CD4-positive, alpha-beta T cell treated with Interleukin-2 at 100 ng/mL for 4 hours (primary cell): ENCODE data around the gene ABCA1.

Source experiments
- DNase-seq: peaks from one replicate; pipeline ENCODE4 v3.0.0-alpha.2; 2020; ENCODE audit warnings: low spot score

Gene ABCA1

DNA sequence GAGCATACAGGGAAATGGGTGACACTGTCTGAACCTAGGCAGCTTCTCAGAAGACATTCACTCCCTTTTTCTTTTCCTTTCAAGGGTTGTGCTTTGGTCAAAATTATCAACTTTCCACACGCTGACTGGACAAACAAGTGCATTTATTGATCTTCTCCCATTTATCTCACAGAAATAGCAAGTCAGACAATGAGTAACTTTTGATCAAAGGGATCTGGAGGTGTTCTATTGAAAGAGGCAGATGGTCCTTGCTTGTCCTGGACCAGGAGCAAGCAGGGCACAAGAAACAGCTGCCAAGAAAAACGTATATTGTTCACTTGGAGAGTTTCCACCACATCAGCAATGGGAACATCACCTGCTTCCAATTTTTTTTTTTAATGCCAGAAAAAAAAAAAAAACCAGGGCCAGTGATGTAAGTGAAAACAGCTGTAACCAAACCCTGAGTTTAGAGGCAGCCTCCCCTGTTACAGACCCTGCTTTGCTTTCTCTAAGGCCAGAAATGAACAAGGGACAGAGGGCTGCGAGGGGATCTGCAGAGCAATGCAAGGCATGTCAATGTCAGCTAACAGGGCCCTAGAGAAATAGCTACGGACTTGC lies 84.2 kb downstream of the ABCA1 start:
- DNase-seq: no peak

DNA sequence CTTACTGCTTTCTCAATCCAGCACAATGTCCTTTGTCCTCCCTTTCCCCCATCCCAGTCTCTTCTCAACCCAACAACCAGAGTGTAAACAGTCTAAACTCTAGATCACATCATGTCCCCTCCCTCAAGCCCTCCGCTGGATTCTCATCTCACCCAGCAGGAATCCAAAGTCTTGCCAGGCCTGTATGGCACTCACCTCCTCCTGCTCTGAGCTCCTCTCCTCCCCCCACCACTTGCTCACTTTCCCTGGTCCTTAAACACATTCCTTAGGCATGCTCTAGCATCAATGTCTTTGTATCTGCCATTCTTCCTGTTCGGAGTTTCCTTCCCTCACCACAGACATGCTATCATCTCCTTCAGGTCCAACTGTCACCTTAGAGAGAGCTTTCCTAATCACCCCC lies 85.3 kb downstream of the ABCA1 start:
- DNase-seq: no peak

DNA sequence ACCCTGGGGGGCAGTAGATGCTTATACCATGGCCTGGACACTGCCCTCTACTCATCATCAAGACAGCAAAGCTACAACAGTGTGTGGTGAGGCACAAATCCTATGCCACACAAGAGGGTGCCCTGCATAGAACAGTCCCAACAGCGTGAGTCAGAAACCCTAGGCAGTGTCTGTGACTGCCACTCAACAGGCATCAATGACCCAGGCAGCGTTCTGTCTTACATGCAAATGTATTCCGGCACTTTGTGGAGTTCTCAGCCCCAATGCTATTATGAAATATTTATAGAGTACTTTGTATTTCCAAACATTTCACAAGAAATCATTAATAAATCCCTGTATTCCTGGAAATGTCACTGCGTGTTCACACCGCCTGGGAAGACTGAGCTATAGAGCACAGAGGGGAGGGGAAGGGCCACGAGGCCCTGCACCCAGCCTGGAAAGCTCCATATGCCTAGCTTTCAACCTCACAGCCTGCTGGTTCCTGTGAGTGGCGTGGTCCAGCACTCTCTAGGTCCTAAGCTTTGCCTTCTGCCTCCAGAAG lies 86.3 kb downstream of the ABCA1 start:
- DNase-seq: no peak

DNA sequence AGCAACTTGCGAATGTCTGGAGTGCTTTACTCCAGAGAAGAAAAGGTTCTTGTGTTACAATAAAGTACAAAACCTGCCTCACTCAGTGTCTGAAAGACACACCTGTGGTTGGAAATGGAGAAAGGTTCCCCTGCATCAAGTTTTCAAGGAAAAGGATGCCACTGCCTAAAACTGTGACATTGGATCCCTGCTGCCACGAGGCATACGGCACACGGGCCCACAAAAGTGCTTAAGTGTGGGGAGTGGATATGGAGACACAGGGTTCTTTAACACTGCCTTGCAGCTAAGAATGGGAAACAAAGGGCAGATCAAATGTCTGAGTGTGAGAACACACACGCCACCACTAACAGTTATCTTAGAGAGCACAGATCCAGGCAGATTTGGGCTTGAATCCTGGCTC lies 89.0 kb downstream of the ABCA1 start:
- no peak for DNase-seq

DNA sequence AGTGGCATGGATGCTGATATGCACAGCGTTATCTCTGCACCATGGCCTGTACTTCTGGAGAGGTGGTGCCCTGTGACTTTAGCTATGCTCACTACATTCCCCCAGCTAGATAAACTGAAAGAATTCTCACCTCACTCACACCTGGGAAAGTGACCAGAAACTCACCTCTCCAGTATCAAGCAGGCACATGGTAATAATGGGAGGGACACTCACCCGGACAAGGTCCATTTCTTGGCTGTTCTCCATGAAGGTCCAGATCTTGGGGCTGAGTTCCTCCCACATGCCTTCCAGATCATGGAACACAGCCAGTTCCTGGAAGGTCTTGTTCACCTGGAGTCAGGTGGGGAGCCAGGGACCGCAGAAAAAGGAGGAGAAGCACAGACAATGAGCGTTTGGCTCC lies 91.2 kb downstream of the ABCA1 start:
- no peak for DNase-seq

DNA sequence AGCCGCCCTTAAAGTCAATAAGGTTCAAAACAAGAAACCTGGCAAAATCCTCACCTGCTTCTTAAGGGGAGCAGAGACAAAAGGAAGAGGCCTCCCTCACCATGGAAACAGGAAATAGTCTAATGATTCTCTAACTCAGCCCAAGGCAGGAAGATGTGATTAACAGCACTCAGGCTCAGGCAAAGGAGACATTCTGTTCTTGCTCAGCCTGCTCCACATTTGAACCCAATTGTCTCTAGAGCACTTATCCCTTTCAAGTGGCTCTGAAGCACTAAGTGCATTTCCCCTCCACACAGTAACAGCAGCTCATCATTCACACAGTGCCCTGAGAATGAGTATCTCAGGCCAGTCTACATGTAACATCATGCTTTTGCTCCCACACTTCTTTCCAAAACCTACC lies 91.7 kb downstream of the ABCA1 start:
- DNase-seq: no peak

DNA sequence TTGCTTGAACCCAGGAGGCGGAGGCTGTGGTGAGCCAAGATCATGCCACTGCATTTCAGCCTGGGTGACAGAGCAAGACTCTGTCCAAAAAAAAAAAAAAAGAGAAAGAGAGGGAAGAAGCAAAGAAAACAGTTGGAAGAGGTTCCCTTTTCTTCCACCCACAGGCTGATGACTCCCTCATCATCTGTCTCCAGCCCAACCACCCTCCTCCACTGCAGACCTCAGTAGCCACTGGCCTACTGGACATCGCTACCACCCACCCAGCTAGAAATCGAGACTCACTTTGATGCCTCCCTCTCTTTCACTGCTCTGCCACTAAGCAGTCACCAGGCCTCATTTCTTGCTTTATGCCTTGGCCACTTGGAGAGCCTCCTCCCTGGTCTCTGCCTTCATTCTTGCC lies 92.8 kb downstream of the ABCA1 start:
- no peak for DNase-seq

DNA sequence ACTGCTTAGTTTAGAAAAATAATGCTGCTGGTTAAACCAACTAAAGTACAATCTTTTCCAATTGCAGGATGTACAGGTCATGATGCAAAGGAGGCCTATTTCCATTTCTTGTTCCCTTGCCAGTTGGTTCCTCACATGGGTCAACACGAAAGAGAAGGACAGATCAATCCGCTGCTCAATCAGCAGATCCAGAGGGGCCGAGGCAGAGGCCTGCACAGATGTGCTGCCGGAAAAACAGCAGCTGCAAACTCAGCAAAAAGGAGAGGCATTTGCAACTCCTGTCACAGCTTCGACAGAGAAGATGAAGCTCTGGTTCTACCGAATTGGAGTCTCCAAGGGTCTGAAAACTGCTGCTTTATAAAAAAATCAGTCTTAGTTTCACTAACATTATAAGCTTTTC lies 94.3 kb downstream of the ABCA1 start:
- DNase-seq: no peak

DNA sequence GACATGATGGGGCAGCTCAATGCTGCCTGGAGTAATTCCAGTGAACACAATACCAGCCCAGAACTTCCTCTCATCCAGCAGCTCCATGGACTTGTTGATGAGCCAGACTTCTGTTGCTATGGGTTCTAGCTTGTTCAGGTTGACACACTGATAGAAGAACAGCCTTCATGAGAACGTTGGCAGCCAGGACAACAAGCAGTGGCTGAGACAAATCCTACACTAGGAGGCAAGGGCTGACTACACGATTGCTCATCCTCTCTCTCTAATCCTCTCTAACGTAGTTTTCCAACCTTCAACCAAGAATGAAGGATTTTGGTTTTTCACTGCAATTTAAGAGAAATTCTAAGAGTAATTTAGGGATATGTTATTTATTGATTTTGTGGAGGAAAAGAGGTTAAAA lies 96.3 kb downstream of the ABCA1 start:
- no peak for DNase-seq

DNA sequence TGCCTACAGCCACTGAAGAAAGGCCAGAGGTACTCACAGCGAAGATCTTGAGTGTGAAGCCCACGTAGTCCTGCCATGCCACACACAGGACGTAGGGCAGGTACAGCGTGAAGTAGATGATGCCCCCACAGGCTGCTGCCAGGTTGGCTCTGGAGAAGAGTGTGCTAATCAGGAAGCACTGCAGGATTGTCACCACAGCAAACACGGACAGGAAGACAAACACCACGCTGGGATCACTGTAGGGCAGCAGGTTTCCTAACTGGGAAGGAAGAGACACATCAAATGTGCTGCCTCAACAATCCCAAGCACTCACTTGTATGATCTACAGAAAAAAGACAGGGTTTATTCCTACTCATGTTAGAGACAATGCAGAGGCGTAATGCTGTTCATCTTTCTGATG lies 101.0 kb downstream of the ABCA1 start:
- DNase-seq: no peak

DNA sequence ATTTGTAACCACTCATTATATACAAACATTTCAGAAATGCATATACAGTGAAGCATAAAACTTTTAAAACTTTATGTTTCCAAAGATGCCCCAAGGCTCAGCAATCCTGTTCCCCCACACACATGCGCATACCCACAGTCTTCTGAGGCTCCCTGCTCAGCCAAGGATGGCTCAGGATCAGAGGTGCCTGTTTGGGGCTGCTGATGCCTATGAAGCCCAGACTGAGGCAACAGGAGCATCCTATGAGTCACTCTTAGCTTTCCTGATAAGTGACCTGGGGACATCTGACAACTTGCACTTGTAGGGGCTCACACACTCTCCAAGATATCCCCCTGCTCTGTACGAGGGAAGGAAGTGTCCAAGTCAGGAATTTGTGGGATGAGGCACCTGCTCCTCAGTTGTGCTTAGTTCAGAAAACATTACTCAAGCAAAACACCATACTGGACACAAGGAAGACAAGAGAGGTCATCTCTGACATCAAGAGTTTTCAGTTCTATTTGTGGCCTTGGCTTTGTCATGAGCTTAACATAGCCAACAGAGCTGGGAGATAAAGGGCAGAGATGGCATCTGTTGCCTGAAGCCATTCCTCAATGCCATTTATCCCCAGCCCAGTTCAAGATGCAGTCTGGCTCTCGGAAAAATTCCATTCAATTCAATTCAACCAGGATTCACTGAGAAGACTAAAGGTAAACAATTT lies 101.7 kb downstream of the ABCA1 start:
- DNase-seq: no peak

DNA sequence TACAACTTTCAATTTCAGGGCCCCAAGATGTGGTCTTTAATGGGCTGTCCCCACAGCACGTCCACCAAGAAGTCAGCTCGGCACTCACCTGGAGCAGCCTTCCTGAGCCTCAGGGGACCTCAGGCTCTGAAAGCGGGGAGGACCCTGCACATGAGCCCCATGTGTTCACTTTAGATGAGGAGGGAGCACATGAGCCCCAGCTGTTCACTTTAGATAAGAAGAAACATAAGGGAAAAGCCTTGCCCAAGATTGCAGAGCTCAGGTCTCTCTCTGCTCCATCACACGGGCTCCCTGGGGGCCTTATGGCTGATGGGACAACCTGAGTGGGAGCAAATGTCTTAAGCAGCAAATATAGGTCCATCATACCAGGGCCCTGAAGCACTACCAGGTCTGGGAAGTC lies 107.6 kb downstream of the ABCA1 start:
- no peak for DNase-seq

DNA sequence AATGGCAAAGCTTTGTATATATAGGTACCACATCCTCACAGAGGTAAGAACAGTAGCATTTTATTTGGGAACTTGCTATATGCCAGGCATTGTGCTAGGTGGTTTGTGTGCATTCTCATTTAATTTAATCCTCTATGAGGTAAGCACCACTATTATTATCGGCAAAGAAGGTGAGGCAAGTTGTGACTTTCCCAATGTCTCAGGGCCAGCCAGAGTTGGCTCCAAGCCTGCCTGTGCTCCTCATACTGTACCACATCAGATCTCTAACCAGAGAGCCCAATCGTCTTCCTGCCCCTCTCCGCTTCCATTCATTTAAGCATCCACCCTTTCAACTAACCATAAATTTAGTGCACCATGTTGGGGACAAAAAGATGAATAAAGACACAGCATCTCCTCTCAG lies 108.9 kb downstream of the ABCA1 start:
- DNase-seq: no peak

DNA sequence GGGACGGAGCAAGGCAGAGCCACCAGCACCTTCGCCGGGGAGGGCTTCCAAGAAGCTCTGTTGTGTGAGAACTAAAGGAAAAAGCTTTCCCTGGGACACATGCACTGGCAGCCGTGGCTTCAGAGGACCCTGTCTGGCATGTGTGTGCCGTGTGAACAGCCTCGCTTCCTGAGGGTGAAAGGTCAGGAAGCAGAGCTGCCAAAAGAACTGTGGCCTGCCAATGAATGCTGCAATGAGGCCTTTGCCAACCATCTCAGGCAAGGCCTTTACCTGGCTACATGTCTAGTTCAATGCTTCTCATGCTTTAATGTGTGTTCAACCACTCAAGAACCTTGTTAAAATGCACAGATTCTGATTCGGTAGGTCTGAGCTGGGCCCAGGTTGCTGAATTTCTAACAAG lies 110.5 kb downstream of the ABCA1 start:
- no peak for DNase-seq

DNA sequence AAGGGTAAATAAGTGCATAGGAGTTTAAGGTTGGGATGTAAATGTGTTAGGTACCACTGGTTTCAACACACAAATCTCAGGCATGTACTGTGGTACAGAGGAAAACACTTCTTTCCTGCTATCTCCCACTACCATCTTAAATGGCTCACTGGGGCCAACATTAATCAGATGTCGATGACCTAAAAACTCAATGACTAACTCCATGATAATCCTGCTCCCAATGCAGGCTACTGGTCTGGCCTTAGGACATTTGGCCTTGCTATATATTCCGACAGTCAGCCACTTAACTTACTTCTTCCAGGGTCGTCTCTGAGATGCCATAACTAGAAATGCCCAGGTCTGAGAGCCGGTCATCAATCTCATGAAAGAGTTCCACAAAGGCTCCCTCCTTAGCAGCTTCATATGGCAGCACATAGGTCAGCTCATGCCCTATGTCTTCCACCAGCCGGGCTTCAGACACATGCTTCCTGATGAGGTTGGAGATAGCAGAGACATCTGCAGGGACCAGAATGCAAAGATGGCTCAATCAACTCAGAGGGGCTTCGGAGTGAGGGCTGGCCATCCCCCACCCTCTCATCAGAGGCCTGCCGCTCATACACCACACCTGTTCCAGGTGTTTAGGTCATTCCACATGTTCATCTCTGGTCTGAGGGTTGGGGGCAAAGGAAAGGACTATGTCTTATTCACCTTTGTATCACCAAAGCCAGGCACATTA lies 111.9 kb downstream of the ABCA1 start:
- no peak for DNase-seq

DNA sequence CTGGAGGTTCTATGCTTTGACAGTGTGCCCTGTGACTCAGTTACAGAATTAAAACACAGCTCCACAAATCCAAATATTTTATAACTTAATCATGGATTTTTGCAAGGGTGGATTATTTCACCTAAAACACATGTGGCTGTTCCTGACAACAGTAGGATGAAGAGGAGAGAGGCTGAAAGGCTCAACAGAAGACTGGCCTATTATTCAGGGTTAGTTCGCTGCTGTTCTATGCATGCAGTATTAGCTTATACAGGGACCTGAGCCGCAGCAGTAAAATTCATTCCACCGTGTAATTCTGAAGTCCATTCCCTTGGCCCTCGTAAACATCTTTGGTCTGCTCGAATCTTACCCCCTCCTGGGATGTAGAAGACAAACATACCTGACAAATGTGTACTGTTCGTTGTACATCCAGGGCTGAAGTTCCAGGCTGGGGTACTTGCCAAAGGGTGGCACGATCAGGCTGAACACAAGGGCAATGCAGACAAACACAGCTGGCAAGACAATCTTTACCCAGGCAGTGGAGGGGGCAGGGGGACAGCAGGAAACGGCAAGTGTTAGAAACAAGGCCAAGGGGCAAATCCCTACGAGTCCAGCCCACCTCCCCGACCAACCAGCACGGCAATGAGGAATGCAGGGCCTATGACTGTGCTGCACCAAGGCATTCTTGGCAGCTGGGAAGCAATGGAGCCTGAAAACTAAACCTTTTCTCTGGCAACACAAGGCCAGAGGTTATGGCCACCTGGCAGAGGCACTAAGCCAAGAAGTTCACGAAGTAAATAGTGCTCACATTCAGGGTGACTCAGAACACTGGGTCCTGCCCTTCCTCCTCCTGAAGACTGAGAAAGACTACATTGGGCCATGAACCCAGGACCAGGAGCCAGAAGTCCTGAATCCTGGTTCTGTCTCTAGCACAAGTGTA lies 117.3 kb downstream of the ABCA1 start:
- no peak for DNase-seq

DNA sequence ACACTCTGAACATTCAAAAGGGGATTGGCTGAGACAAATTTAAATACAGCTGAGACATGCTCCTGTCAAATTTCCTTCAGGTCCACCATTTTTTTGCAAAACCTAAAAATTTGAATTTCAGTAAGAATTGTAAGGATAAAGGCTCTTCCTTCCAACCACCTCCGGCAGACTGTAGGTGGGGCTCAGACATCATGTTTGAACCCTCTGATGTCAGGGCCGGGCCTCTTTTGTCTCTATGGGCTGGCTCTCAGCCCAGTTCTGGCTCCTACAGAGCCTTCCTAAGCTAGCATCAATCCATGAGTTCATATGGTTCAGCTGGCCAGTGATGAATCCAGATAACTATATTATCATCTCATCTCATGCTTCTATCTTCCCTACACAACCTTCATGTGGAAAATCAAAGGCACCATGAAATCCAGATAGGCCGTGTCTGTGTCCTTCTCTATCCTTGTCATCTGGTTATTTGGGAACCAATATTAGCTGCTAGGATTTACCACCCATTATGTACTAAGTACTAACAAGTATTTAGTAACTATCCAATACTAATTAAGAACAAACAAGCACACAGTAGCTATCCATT lies 119.8 kb downstream of the ABCA1 start:
- no peak for DNase-seq

DNA sequence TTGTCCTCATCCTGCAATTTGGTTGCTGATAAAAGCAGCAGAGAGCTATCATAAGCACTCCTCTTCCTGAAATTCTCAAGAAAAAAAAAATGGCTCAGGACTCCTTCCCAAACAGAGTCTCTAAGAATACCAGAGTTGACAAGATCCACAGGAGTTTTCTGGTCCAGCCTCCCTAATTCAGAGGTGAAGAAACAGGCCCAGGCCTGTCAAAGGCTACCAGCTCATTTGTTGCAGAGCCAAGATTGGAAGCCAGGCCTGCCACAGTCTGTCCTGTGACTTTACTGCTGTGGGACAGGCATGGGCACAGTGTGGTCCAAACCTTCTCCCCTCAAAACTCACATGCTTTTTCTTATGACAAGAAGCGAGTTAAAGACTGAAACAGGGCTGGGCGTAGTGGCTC lies 122.5 kb downstream of the ABCA1 start:
- DNase-seq: no peak

DNA sequence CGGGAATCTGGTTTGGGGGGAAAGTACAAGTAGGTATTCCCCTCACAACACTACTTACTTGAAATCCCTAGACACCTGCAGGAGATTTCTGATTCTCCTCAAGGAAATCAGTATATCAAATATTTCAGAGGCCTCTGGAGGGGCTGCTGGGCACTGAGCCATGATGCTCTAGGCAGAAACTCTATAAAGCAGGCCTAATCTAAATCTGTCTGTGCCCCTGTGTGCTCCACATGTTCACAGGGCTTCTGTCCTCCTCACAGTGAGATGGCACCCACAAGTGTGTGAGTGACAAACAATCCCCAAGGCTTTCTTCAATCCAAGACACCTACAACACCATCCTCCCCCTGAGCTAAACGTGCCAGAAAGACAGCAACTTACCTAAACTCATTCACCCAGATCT lies 125.0 kb downstream of the ABCA1 start:
- no peak for DNase-seq

DNA sequence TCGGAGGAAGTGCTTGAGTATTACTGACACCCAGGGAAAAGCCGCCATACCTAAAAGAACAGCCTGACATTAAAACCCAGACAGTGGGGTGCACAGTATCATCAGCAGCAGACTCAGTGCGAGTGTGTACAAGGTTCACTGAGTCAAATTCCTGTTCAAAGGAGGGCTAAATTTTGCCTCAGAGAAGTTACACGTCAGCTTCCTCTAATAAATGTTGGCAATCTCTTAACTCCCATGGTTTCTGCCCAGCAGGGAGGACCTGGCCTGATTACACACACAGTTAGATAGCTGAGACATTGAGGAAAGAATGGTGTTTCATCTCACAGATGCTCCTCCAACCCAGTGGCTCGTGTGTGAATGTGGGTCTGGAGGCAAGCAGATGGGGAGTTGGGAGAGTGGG lies 125.8 kb downstream of the ABCA1 start:
- no peak for DNase-seq

DNA sequence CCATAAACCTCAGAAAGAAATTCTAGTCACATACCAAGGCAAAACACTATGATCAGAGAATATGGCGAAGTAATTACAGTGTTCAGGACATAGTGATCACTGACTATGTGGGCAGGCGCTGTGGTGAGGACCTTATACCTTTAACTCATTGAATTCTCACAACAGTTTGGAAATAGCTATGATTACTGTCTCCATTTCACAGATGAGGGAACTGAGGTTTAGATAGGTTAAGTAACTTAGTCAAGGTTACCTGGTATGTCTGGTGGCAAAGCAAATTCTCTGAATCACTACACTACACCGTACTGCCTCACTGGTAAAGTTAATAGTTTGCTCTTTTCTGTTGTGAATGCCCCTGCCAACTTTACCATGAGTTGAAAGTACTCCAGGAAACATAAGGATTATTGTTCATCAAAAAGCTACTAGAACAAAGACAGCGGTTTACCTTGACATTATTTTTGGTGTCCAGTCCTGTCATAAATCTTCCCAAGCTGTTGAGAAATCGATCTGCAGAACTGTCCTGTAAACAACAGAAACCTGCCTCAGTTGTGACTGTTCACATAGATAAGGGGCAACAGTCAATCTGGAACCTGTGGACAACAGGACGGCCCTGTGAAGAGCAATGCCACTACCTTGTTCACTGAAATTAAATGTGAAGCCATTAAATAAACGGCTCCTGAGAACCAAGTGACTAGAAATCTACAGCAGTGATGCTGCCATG lies 127.7 kb downstream of the ABCA1 start:
- no peak for DNase-seq
